Stimulated activated CD8-positive, alpha-beta memory T cell treated with anti-CD3 and anti-CD28 coated beads, Interleukin-4, amount 100 ng/mL, for 1 hour (primary cell): ENCODE results near the gene HEATR1.
"Not testable (repeated sequence)": the region's sequence is repeated elsewhere in the genome, so short reads cannot be mapped to it uniquely, and the experiment has no call there.

Source experiments
- DNase-seq, 2 donors: peaks; one replicate each; pipeline ENCODE4 v3.0.0-alpha.2; 2020; ENCODE audit warnings: low read depth in 2 of 2, low spot score in 1 of 2

The HEATR1 gene

GRCh38 chr1:236514703-236515442 is 89.4 kb downstream of the HEATR1 start:
- no peak for DNase-seq

- DNase-seq, result no peak
Observed at GRCh38 chr1:236511735-236512418, 92.4 kb downstream of the HEATR1 start.

DNA sequence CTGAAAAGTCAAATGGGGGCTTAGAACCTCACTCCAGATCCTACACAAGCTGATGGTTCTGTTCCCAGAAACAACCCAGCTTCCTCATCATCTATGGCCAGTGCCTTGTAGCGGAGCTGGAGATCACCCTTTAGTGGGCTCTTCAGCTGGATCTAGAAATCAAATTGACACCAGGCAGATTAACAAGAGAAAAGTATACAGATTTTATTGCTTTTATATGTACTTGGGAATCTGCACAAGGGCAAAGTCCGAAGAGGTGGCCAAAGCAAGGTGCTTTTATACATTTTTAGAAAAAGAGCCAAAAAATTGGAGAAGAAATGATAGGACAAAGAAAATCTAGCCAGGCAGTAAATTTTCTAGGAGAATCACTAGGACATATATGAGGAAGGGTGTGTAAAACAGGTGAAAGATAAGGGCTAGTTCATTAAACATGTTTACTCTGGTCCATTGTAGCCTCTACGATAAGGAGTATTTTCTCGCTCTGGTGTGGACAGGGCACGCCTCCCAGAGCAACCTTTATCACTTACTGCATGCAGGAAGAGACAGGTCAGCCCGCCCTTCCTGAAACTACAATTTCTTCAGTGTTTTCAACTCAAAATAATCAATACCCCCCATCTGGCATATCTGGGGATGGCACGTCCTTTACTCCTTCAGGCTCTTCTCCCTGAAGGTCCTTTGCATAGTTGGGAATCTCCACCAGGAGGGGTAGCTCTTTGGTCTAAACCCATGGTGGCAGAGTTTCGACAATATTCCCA is 94.5 kb downstream of the HEATR1 start:
- DNase-seq, result no peak

DNA sequence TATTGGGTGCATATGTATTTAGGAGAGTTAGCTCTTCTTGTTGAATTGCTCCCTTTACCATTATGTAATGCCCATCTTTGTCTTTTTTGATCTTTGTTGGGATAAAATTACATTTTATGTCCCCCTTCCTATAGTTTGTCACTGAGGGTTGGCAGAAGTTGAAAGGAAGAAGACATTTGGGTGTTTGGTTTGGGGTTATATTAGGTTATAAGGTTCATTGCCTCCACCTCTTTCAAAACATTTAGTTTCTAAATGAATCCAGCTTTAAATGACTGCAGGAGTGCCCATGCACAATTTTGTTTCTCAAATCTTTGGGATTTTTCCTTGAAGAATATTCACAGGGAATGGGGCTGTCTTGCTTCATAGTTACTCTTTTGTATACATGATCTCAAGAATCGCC is 95.1 kb downstream of the HEATR1 start:
- DNase-seq, result no peak

GRCh38 chr1:236508593-236509027 is 95.7 kb downstream of the HEATR1 start:
- DNase-seq, result no peak

DNA sequence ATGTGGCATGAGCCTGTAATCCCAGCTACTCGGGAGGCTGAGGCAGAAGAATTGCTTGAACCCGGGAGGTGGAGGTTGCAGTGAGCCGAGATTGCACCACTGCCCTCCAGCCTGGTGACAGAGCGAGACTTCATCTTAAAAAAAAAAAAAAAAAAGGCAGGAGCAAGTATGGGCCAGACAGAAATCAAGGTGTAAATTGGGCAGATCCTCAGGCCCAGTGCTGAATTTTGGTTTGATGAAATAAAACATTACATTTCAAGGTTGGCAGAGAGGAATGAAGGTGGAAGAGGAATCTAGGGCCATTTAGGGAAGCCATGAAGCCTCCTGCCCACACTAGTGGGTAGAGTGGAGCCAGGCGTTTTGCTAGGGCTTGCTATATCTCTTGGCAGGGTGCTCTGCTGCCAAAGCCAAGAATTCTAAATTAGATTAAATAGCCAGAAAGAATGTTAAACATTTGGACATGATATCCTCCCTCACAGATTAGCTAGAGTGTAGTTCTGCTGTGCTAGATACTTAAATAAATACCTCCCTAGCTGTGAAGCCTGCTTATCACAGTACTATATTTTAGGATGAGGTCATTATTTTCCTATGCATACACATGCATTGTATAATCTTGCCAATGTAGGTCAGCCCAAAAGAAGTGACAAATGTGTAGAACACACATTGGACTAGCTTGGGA is 97.2 kb downstream of the HEATR1 start:
- DNase-seq, result no peak

GRCh38 chr1:236504338-236504737 is 100.0 kb downstream of the HEATR1 start:
- DNase-seq, result not testable (repeated sequence)

GRCh38 chr1:236502972-236503639 is 101.2 kb downstream of the HEATR1 start:
- DNase-seq, result no peak

DNA sequence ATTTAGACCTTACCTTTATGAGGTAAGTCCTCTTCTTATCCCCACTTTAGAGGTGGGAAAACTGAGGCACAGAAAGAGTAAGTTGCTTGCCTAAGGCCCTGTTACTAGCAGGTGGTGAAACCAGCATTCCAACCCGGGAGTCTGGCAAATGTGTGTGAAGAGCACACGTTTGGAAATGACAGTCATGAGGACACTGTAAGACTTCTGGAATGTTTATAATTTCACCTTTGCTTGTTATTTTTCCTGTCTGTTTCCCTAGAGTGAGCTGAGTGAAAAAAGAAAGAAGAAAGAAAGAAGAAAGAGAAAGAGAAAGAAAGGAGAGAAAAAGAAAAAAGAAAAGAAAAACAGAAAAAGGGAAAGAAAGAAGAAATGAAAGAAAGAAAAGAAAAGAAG is 101.7 kb downstream of the HEATR1 start:
- no peak for DNase-seq

GRCh38 chr1:236501093-236501492 is 103.2 kb downstream of the HEATR1 start:
- no peak for DNase-seq
